Measurements from ENCODE around the gene SPRED2.
"Not testable (repeated sequence)": the region's sequence is repeated elsewhere in the genome, so short reads cannot be mapped to it uniquely, and the experiment has no call there.

DNA sequence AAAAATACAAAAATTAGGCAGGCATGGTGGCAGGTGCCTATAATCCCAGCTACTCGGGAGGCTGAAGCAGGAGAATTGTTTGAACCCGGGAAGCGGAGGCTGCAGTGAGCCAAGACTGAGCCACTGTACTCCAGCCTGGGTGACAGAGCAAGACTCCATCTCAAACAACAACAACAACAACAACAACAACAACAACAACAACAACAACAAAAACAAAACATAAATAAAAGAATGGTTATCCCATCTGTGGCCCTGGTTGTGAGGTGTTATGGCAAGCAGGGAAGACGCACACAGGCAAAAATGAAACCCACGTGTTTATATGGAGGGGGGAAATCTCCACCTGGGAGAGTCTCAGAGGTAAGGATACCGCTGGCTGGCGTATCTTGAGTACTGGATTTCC, 115.0 kb downstream of the SPRED2 start:
- not testable (repeated sequence) for TF ChIP-seq CTCF (IDR thresholded peaks at IDR 0.05; ENCODE audit: low read depth, low read length); EZH2phosphoT487 (IDR thresholded peaks at IDR 0.05; ENCODE audit: low read depth)
